Dermis blood vessel endothelial cell (primary cell): Measurements from ENCODE around the gene NEK11. TPM values are rescaled to one million over a fixed set of nuclear protein-coding genes. Genes with fewer than 3 reads are reported as not detected.
A peak's percentile ranks its signal among the peaks of the same experiment; 100 is the strongest.
"Not testable (repeated sequence)": the region's sequence is repeated elsewhere in the genome, so short reads cannot be mapped to it uniquely, and the experiment has no call there.

Experiments used
- DNase-seq: peaks from one replicate; pipeline ENCODE4 v3.0.0; 2010
- total RNA-seq: library from RNA; depleted of rRNA; stranded (reverse); fragments of >200 nt; gene quantifications from 2 replicates; pipeline ENCODE4 v1.2.3, GENCODE V29; 2014

Gene NEK11
- total RNA-seq, 1 donor from 2014 or later: 4.1 TPM

GRCh38 chr3:131315162-131315561 is 288.5 kb downstream of the NEK11 start:
- DNase-seq: no peak

- DNase-seq: no peak
These were observed 291.0 kb downstream of the NEK11 start for GRCh38 chr3:131317667-131318066.

- no peak for DNase-seq
These were observed 296.3 kb downstream of the NEK11 start for GRCh38 chr3:131323014-131323413.

- DNase-seq: no peak
These were observed 297.1 kb downstream of the NEK11 start for GRCh38 chr3:131323792-131324191.

GRCh38 chr3:131324923-131325322 is 298.2 kb downstream of the NEK11 start:
- no peak for DNase-seq

- DNase-seq: no peak
These were observed 299.6 kb downstream of the NEK11 start for GRCh38 chr3:131326307-131326706.

GRCh38 chr3:131328721-131329120 is 302.0 kb downstream of the NEK11 start:
- DNase-seq: no peak

- no peak for DNase-seq
These were observed 303.1 kb downstream of the NEK11 start for GRCh38 chr3:131329774-131330173.

GRCh38 chr3:131331456-131332085 is 304.9 kb downstream of the NEK11 start:
- not testable (repeated sequence) for DNase-seq

GRCh38 chr3:131338948-131339640 is 312.4 kb downstream of the NEK11 start:
- DNase-seq: no peak

GRCh38 chr3:131341761-131342160 is 315.1 kb downstream of the NEK11 start:
- DNase-seq: no peak

GRCh38 chr3:131348911-131349310 is 322.2 kb downstream of the NEK11 start:
- peak; percentile 42 for DNase-seq

GRCh38 chr3:131349454-131349853 is 322.8 kb downstream of the NEK11 start:
- peak; percentile 8 for DNase-seq

GRCh38 chr3:131349946-131350347 is 323.3 kb downstream of the NEK11 start:
- DNase-seq: peak; percentile 47

GRCh38 chr3:131350506-131350905 is 323.8 kb downstream of the NEK11 start:
- no peak for DNase-seq

- DNase-seq: peak; percentile 10
These were observed 326.6 kb downstream of the NEK11 start for GRCh38 chr3:131353016-131353877.

- peak; percentile 77 for DNase-seq
These were observed 327.3 kb downstream of the NEK11 start for GRCh38 chr3:131353986-131354385.

GRCh38 chr3:131356006-131356595 is 329.4 kb downstream of the NEK11 start:
- DNase-seq: no peak

- DNase-seq: no peak
These were observed 330.6 kb downstream of the NEK11 start for GRCh38 chr3:131357275-131357674.

GRCh38 chr3:131360191-131360755 is 333.6 kb downstream of the NEK11 start:
- no peak for DNase-seq

- not testable (repeated sequence) for DNase-seq
These were observed 334.4 kb downstream of the NEK11 start for GRCh38 chr3:131361066-131361463.
